GM10266 (cell line): ENCODE data around the gene POPDC2.

ENCODE experiments used
- DNase-seq: peaks from one replicate; pipeline ENCODE4 v3.0.0; 2012; ENCODE audit errors: extremely low spot score
- TF ChIP-seq, protein P1 (sequence below): IDR thresholded peaks from 2 replicates; pipeline ENCODE4 v1.5.1; 2012; ENCODE audit warnings: mild to moderate bottlenecking, low read depth; ENCODE audit not compliant: control insufficient read depth, insufficient read depth; ENCODE audit errors: missing control alignments

POPDC2 gene

DNA sequence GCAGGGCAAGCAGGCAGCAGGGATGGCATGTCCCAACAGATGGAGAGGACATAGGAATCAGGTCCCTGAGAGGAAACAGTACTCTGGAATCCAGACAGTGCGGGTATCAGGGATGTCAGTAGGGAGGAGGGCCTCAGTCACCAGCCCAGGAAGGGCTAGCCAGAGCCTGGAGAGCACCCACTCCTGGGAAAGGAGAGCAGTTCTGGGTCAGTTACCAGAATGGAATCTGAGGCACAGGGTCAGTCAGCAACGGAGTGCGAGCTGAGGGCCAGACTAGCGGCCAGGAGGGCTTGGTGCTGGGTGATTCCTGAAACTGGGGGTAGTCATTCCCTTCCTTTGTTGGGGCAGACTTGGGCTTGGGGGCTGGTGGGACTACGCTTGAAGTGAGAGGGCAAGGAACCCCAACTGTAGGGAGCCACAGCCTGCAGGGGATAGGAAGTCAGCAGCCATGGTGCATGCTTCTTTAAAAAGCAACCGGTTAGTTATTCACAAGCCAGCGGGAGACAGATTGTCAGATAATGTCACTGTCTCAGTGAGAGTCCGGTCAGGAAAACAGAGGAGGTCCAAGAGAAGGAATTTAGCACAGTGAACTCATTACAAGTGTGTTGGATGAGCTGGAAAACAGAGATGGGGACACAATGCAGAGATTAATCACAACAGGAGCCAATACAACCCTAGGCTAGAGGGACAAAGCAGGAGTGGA lies 34.8 kb downstream of the POPDC2 start:
- TF ChIP-seq, protein P1, sequence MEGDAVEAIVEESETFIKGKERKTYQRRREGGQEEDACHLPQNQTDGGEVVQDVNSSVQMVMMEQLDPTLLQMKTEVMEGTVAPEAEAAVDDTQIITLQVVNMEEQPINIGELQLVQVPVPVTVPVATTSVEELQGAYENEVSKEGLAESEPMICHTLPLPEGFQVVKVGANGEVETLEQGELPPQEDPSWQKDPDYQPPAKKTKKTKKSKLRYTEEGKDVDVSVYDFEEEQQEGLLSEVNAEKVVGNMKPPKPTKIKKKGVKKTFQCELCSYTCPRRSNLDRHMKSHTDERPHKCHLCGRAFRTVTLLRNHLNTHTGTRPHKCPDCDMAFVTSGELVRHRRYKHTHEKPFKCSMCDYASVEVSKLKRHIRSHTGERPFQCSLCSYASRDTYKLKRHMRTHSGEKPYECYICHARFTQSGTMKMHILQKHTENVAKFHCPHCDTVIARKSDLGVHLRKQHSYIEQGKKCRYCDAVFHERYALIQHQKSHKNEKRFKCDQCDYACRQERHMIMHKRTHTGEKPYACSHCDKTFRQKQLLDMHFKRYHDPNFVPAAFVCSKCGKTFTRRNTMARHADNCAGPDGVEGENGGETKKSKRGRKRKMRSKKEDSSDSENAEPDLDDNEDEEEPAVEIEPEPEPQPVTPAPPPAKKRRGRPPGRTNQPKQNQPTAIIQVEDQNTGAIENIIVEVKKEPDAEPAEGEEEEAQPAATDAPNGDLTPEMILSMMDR: no peak
- DNase-seq: no peak

DNA sequence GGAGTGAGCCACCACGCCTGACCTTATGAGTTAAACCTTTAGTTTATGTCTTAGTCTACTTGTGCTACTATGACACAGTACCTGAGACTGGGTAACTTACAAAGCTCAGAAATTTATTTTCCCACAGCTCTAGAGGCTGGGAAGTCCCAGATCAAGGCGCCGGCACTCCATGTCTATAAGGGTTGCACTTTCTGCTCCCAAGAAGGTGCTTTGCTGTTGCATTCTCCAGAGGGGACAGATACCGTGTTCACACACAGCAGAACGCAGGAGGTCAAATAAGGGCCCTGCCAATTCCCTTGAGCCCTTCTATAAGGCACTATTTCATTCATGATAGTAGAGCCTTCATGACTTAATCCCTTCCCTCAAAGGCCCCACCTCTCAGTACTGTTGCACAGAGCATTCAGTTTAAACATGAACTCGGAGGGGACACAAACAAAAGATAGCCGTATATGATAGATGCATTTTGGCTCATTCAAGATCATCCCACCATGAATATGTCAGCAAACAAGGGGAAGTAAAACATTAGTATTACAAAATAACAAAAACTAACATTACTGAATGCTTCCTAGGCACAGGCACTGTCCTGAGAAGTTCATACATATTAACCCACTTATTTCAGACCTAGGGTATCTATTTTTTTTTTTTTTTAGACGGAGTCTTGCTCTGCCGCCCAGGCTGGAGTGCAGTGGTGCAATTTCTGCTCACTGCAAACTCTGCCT lies 36.2 kb downstream of the POPDC2 start:
- TF ChIP-seq, protein P1: no peak
- no peak for DNase-seq

DNA sequence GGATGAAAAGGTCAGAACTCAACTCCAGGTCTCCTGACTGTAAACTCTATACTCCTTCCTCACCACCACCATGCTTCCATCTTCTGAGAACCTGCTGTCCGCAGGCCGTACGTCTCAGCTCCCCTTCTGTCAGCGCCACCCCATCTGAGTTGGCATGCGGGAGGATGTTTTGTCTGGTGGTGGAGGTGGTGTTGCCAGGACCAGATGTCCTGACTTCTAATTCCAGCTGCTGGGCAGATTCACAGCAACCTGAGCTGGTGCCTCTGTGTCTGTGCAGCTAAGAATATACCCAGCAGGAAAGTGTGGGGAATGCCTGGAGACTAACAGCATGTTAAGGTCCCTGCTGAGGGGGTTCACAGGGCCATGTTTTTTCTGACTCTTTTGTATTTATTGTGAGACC lies 39.5 kb downstream of the POPDC2 start:
- TF ChIP-seq, protein P1: no peak
- no peak for DNase-seq

DNA sequence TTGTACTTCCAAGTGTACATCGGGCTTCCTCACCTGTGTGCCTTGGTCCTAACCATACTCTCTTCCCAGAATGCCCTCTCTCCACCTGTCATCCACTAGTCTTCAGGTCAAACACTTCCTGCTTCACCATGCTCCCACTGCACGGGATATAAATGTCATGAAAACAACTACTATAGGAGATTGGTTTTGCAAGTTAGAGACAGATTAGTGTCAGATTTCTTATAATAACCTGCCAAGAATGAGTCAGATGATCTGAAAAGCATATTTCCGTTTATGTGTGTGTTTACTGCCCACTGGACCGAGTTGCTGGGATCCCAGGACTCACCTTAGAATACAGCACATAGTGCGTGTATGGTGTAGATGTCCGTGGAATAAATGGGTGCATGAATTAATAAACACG lies 41.3 kb downstream of the POPDC2 start:
- TF ChIP-seq, protein P1: no peak
- DNase-seq: no peak

DNA sequence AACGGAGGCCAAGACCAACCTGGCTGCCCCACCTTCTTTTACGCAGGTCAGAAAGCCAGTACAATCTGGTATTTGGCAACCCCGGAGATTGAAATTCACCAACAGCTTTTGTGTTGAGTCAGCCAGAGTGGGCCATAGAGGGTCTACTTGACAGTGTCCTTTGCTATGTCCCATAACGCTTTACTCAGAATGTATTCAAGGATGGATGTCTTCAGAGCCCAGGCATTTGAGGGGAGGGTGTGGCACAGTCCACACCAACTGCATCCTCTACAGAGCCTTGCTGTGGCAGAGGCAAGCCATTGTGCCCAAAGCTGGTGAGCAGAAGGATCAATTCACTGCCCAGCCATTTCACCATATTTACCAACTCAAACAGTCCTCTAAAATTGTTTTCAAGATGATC lies 44.3 kb downstream of the POPDC2 start:
- TF ChIP-seq, protein P1: no peak
- no peak for DNase-seq

DNA sequence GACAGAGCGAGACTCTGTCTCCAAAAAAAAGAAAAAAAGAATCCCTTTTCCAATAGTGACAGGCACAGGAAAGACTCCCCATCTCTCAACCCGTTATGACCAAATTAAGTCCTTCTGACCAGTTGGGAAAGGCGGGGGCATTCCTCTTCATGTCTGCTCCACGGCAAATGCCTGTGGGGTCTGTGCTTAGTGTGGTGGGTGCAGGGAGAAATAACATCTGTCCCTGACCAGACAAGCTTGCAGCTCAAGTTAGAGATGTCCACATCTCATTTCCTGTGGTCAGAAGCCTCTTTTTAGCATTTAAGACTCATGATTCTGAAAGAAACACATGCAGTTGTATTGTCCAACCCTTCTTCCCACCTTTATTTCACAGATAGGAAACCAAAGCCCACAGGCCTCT lies 46.5 kb downstream of the POPDC2 start:
- TF ChIP-seq, protein P1: no peak
- no peak for DNase-seq

DNA sequence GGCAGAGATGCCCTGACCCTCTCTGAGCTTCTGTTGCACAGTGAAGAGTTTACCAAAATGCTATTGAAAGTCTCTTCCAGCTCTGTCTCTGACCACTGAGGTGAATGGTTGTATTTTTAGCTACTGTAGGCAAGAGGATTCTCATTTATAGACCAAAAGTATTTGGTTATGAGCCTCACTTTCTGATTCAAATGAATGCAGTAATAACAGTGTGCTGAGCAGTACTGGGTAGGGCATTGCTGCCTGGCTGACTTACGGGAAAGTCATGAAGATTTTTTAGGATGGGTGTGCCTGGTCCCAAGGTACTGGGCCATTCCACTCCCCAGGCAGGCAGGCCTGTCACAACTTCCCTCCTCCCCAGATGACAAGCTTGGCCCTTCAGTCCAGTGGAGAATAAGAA lies 47.2 kb downstream of the POPDC2 start:
- DNase-seq: no peak
- TF ChIP-seq, protein P1: no peak
